IMR-90 (cell line): ENCODE measurements around the gene KIFAP3. TPM values are rescaled to one million over a fixed set of nuclear protein-coding genes. Genes with fewer than 3 reads are reported as not detected.

Source experiments
- ATAC-seq: fragments of 200-7000 bp; cut with Tn5 transposase; 2 replicates; pipeline ENCODE4 v1.9.1; 2020; ENCODE audit warnings: low read depth, mild to moderate bottlenecking, moderate library complexity
- BruUV-seq: library from RNA; stranded (reverse); fragments of 400-500 nt; replicated peaks from 2 replicates; lab custom pipeline; 2021; lab: Mats Ljungman, UMichigan
- CTCF ChIA-PET: fragments of 300-600 bp; formaldehyde crosslinking; extraction: SDS; loops from one replicate; lab custom pipeline; 2021; ENCODE audit warnings: antibody characterized with exemption; lab: Yijun Ruan, JAX
- POLR2A ChIA-PET: fragments of 300-600 bp; sonication (Branson Sonifier 250); formaldehyde crosslinking; loops from one replicate; lab custom pipeline; 2022; ENCODE audit warnings: antibody characterized with exemption; ENCODE audit not compliant: unreplicated experiment; lab: Charles Lee
- DNase-seq: peaks from one replicate; pipeline ENCODE4 v3.0.0; 2013
- H2AFZ ChIP-seq: replicated peaks from 2 replicates; pipeline ENCODE3; 2013; ENCODE audit warnings: low read length, mild to moderate bottlenecking; ENCODE audit not compliant: poor library complexity
- H2AK5ac ChIP-seq: 2 replicates; pipeline ENCODE4 v1.6.1; 2013; ENCODE audit warnings: low read depth, low read length, inconsistent platforms
- H2AK9ac ChIP-seq: replicated peaks from 2 replicates; pipeline ENCODE3; 2013; ENCODE audit warnings: mild to moderate bottlenecking, low read depth, low read length, moderate library complexity; ENCODE audit not compliant: poor library complexity
- H2BK120ac ChIP-seq: 2 replicates; pipeline ENCODE4 v1.6.1; 2013; ENCODE audit warnings: low read depth, low read length, inconsistent platforms
- H2BK15ac ChIP-seq: 3 replicates; pipeline ENCODE4 v1.6.1; 2013; ENCODE audit warnings: low read depth, low read length, inconsistent platforms
- H2BK20ac ChIP-seq: 2 replicates; pipeline ENCODE4 v1.6.1; 2013; ENCODE audit warnings: low read depth, mild to moderate bottlenecking, inconsistent platforms, low read length, moderate library complexity
- H2BK5ac ChIP-seq: 2 replicates; pipeline ENCODE4 v1.6.1; 2013; ENCODE audit warnings: mild to moderate bottlenecking, low read depth, low read length, inconsistent platforms; ENCODE audit not compliant: poor library complexity, severe bottlenecking
- H3K14ac ChIP-seq: replicated peaks from 2 replicates; pipeline ENCODE4 v1.6.1; 2013; ENCODE audit warnings: low read depth, low read length, inconsistent platforms
- H3K18ac ChIP-seq: 2 replicates; pipeline ENCODE4 v1.6.1; 2013; ENCODE audit warnings: low read depth, low read length, control low read depth
- H3K23ac ChIP-seq: 2 replicates; pipeline ENCODE4 v1.6.1; 2013; ENCODE audit warnings: low read depth, low read length, inconsistent platforms
- H3K27ac ChIP-seq: 2 replicates; pipeline ENCODE4 v1.5.1; 2013; ENCODE audit warnings: mild to moderate bottlenecking, control low read depth, low read length; ENCODE audit not compliant: insufficient read depth
- H3K27me3 ChIP-seq: 2 replicates; pipeline ENCODE4 v1.6.1; 2013; ENCODE audit warnings: low read length; ENCODE audit not compliant: control insufficient read depth, insufficient read depth
- H3K36me3 ChIP-seq: 2 replicates; pipeline ENCODE4 v1.6.1; 2013; ENCODE audit warnings: low read length, mixed read lengths; ENCODE audit not compliant: control insufficient read depth, insufficient read depth
- H3K4ac ChIP-seq: 2 replicates; pipeline ENCODE4 v1.6.1; 2013; ENCODE audit warnings: low read depth, low read length, inconsistent platforms
- H3K4me1 ChIP-seq: 2 replicates; pipeline ENCODE4 v1.6.1; 2013; ENCODE audit warnings: low read length, mixed read lengths; ENCODE audit not compliant: control insufficient read depth, insufficient read depth
- H3K4me2 ChIP-seq: 2 replicates; pipeline ENCODE4 v1.6.1; 2013; ENCODE audit warnings: low read depth, mild to moderate bottlenecking, control low read depth, low read length, moderate library complexity
- H3K4me3 ChIP-seq: 2 replicates; pipeline ENCODE4 v1.5.1; 2013; ENCODE audit warnings: low read depth, mild to moderate bottlenecking, control low read depth, low read length, moderate library complexity; ENCODE audit not compliant: insufficient read depth
- H3K56ac ChIP-seq: 2 replicates; pipeline ENCODE4 v1.6.1; 2013; ENCODE audit warnings: low read length, inconsistent platforms; ENCODE audit not compliant: insufficient read depth; ENCODE audit errors: extremely low read depth
- H3K79me1 ChIP-seq, 2 experiments: 2 replicates each; pipeline ENCODE4 v1.6.1; 2013; ENCODE audit warnings: low read length in 2 of 2, inconsistent platforms in 1 of 2, low read depth in 1 of 2
- H3K9ac ChIP-seq: 2 replicates; pipeline ENCODE4 v1.6.1; 2013; ENCODE audit warnings: low read depth, low read length, control low read depth
- H3K9me1 ChIP-seq: 2 replicates; pipeline ENCODE4 v1.6.1; 2013; ENCODE audit warnings: low read length, inconsistent platforms; ENCODE audit not compliant: insufficient read depth
- H3K9me3 ChIP-seq: 2 replicates; pipeline ENCODE4 v1.6.1; 2013; ENCODE audit warnings: low read length; ENCODE audit not compliant: control insufficient read depth, insufficient read depth
- H4K20me1 ChIP-seq: 2 replicates; pipeline ENCODE4 v1.6.1; 2013; ENCODE audit warnings: low read length, inconsistent platforms; ENCODE audit not compliant: insufficient read depth
- H4K5ac ChIP-seq: 2 replicates; pipeline ENCODE4 v1.6.1; 2013; ENCODE audit warnings: mild to moderate bottlenecking, low read depth, low read length, control low read depth
- H4K8ac ChIP-seq, 2 experiments: 2 replicates each; pipeline ENCODE4 v1.6.1; 2013; ENCODE audit warnings: low read depth in 2 of 2, low read length in 2 of 2, control low read depth in 1 of 2, inconsistent platforms in 1 of 2
- H4K91ac ChIP-seq: 2 replicates; pipeline ENCODE4 v1.6.1; 2013; ENCODE audit warnings: low read depth, low read length, inconsistent platforms; ENCODE audit not compliant: insufficient read depth
- BHLHE40 ChIP-seq: fragments of 150-350 bp; IDR thresholded peaks from 2 replicates; pipeline ENCODE4 v1.6.1; 2016; ENCODE audit warnings: mild to moderate bottlenecking, low read depth, low read length
- WGBS, 2 experiments: methylation state at CpG; one replicate each; pipeline versions ENCODE4 v1.1.5 to v1.1.7; 2013; ENCODE audit warnings: missing lambda C conversion rate in 2 of 2; ENCODE audit not compliant: insufficient read length in 1 of 2; ENCODE audit errors: extremely low coverage in 2 of 2; 5-methylcytosine and 5-hydroxymethylcytosine counted together
- dilution Hi-C: fragments of 300-500 bp; cut with HindIII; formaldehyde crosslinking; loops from one replicate; pipeline ENCODE4 v1.14.3; 2018; ENCODE audit warnings: low sequenced_read_pairs; ENCODE audit not compliant: unreplicated experiment
- in situ Hi-C: fragments of 300-500 bp; cut with MboI; formaldehyde crosslinking; loops from 3 replicates; pipeline ENCODE4 v1.14.3; 2019; ENCODE audit warnings: low sequenced_read_pairs, inconsistent platforms, mixed read lengths
- intact Hi-C: fragments of 100-400 bp; cut with micrococcal nuclease; formaldehyde crosslinking; loops from 2 replicates; pipeline ENCODE4 v1.10.0; 2022
- polyA plus RNA-seq, 3 experiments: library from polyadenylated mRNA; depleted of rRNA; stranded (reverse); fragments of >200 nt; gene quantifications; 2 replicates each; pipeline ENCODE4 v1.2.3, GENCODE V29; 2012; ENCODE audit warnings: low replicate concordance in 1 of 3
- total RNA-seq: library from RNA; depleted of rRNA; stranded (reverse); fragments of >200 nt; gene quantifications from 2 replicates; pipeline ENCODE4 v1.2.3, GENCODE V29; 2012

The KIFAP3 gene
- total and polyA plus RNA-seq, 2 of the 4 experiments (the other 2 are of a cell fraction), result 10.5 to 10.9 TPM

DNA sequence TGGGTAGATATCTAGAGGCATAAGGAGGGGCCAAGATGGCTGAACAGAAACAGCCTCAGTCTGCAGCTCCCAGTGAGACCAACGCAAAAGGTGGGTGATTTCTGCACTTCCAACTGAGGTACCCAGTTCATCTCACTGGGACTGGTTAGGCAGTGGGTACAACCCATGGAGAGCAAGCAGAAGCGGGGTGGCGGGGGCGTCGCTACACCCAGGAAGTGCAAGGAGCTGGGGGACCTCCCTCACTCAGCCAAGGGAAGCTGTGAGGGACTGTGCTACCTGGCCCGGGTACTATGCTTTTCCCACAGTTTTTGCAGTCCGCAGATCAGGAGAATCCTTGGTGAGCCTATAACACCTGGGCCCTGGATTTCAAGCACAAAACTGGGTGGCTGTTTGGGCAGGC, 26.0 kb downstream of the KIFAP3 start:
- dilution Hi-C loops, result no loop called here

More for the DNA sequence above, 26.0 kb downstream of the KIFAP3 start:
- no TSS peak for BruUV-seq
- Histone ChIP-seq H2AK5ac (no peak overlapping the region), H3K9me3 (no peaks in the 10 kb centered on the region), H3K27me3 (no peaks in the 10 kb centered on the region), H2BK20ac (no peak overlapping the region), H3K56ac (no peak overlapping the region), H4K8ac (no peak overlapping the region), H2BK5ac (no peak overlapping the region), H3K9ac (no peak overlapping the region), H3K4me1 (no peaks in the 10 kb centered on the region), H3K4me2 (no peak overlapping the region), H4K5ac (no peak overlapping the region), H3K36me3 (peaks cover 4% of the 10 kb centered on the region; the same call in 1 of the 2 replicates), H4K20me1 (no peaks in the 10 kb centered on the region), H2BK15ac (no peak overlapping the region), H3K27ac (no peak overlapping the region), H2AK9ac (no peak overlapping the region), H4K91ac (no peak overlapping the region), H3K9me1 (no peaks in the 10 kb centered on the region), H3K18ac (no peak overlapping the region), H2AFZ (no peak overlapping the region), H3K23ac (no peak overlapping the region), H3K14ac (no peak overlapping the region), H3K4me3 (no peak overlapping the region), H3K79me1 (no peaks in the 10 kb centered on the region; a peak in 1 of 4 replicates), H2BK120ac (no peak overlapping the region), H3K4ac (no peak overlapping the region)
- CTCF ChIA-PET, result no interaction called here
- in situ Hi-C loops (no loop called here), intact Hi-C loops (no loop called here)
- POLR2A ChIA-PET, result no interaction called here
- 94% methylated on average over 3 of the region's 7 CpGs; no CpG with 5 or more reads in 1 of the 2 experiments for WGBS, 2 experiments
- DNase-seq (no peak), ATAC-seq (no peak)
- no peak for TF ChIP-seq BHLHE40
